SU-DHL-6 (cell line): Measurements from ENCODE around the gene SUPT4H1.

Source experiments
- H2AFZ ChIP-seq: fragments of 200-600 bp; sonication (generic); 2 replicates; pipeline ENCODE4 v1.6.1; 2014; ENCODE audit warnings: low read depth, mild to moderate bottlenecking, moderate library complexity, mixed read lengths, antibody characterized with exemption, low read length; ENCODE audit not compliant: severe bottlenecking
- H3F3A ChIP-seq: fragments of 200-600 bp; shearing (Covaris generic); 2 replicates; pipeline ENCODE4 v1.6.0; 2016; ENCODE audit warnings: antibody characterized with exemption, mild to moderate bottlenecking; ENCODE audit not compliant: insufficient read depth
- H3K27ac ChIP-seq: fragments of 200-600 bp; sonication (generic); 2 replicates; pipeline ENCODE4 v1.5.1; 2016; ENCODE audit warnings: low read depth, mild to moderate bottlenecking, low read length, moderate library complexity, mixed read lengths
- H3K27me3 ChIP-seq: fragments of 200-600 bp; sonication (generic), shearing (Covaris generic); 2 replicates; pipeline ENCODE4 v1.6.0; 2014; ENCODE audit warnings: mild to moderate bottlenecking, low read length
- H3K36me3 ChIP-seq: fragments of 200-600 bp; sonication (generic); 2 replicates; pipeline ENCODE4 v1.6.1; 2014; ENCODE audit warnings: mild to moderate bottlenecking, low read length, mixed read lengths
- H3K4me2 ChIP-seq: fragments of 300-600, 200-600 bp; shearing (Covaris generic), sonication (generic); 2 replicates; pipeline ENCODE4 v1.6.0; 2014; ENCODE audit warnings: low read length, low read depth, mild to moderate bottlenecking; ENCODE audit not compliant: poor library complexity, severe bottlenecking
- H3K4me3 ChIP-seq: fragments of 200-600 bp; sonication (generic); 2 replicates; pipeline ENCODE4 v1.5.1; 2014; ENCODE audit warnings: antibody characterized with exemption, low read length, mild to moderate bottlenecking, mixed read lengths; ENCODE audit not compliant: insufficient read depth, poor library complexity, severe bottlenecking
- H3K79me2 ChIP-seq: fragments of 200-600 bp; sonication (generic); 2 replicates; pipeline ENCODE4 v1.6.1; 2014; ENCODE audit warnings: mild to moderate bottlenecking, low read length, moderate library complexity; ENCODE audit not compliant: insufficient read depth
- H3K9ac ChIP-seq: fragments of 200-600 bp; sonication (generic); 2 replicates; pipeline ENCODE4 v1.7.0; 2014; ENCODE audit warnings: mild to moderate bottlenecking, low read length
- H3K9me2 ChIP-seq: fragments of 200-600 bp; sonication (generic); replicated peaks from 2 replicates; pipeline ENCODE4 v1.6.1; 2014; ENCODE audit warnings: low read length; ENCODE audit not compliant: insufficient read depth
- H3K9me3 ChIP-seq: fragments of 200-600 bp; sonication (generic); 2 replicates; pipeline ENCODE4 v1.6.1; 2014; ENCODE audit warnings: low read length, mixed read lengths; ENCODE audit not compliant: insufficient read depth
- H4K20me1 ChIP-seq: fragments of 200-600 bp; sonication (generic); 2 replicates; pipeline ENCODE4 v1.6.1; 2014; ENCODE audit warnings: low read depth, mild to moderate bottlenecking, antibody characterized with exemption, low read length, moderate library complexity, mixed read lengths
- EZH2phosphoT487 ChIP-seq: fragments of 200-600 bp; sonication (generic), shearing (Covaris generic); conservative IDR thresholded peaks from 2 replicates; pipeline ENCODE4 v1.6.1; 2018; ENCODE audit warnings: mild to moderate bottlenecking, antibody characterized with exemption, low read length, moderate library complexity, mixed read lengths
- TF ChIP-seq, protein P1 (sequence below): fragments of 200-600 bp; sonication (generic); IDR thresholded peaks from one replicate; pipeline ENCODE4 v1.5.1; 2017; ENCODE audit warnings: antibody characterized with exemption, mild to moderate bottlenecking, low read length, moderate library complexity; ENCODE audit not compliant: insufficient read depth, poor library complexity, severe bottlenecking

Gene SUPT4H1

GRCh38 chr17:58331815-58332777 lies 19.9 kb downstream of the SUPT4H1 start:
- H4K20me1 ChIP-seq, result no peaks in the 10 kb centered on the region
- H3K9me3 ChIP-seq, result no peaks in the 10 kb centered on the region
- H3K27me3 ChIP-seq, result no peaks in the 10 kb centered on the region
- peak overlapping the region; percentile 99 for H3K4me2 ChIP-seq
- peaks cover 20% of the 10 kb centered on the region for H3K36me3 ChIP-seq
- no peak overlapping the region for H2AFZ ChIP-seq
- H3F3A ChIP-seq, result peaks cover 91% of the 10 kb centered on the region
- H3K9me2 ChIP-seq, result no peaks in the 10 kb centered on the region
- peak overlapping the region; percentile 100 for H3K9ac ChIP-seq
- H3K79me2 ChIP-seq, result peaks cover 20% of the 10 kb centered on the region
- peak overlapping the region; percentile 97 for H3K27ac ChIP-seq
- TF ChIP-seq, protein P1, sequence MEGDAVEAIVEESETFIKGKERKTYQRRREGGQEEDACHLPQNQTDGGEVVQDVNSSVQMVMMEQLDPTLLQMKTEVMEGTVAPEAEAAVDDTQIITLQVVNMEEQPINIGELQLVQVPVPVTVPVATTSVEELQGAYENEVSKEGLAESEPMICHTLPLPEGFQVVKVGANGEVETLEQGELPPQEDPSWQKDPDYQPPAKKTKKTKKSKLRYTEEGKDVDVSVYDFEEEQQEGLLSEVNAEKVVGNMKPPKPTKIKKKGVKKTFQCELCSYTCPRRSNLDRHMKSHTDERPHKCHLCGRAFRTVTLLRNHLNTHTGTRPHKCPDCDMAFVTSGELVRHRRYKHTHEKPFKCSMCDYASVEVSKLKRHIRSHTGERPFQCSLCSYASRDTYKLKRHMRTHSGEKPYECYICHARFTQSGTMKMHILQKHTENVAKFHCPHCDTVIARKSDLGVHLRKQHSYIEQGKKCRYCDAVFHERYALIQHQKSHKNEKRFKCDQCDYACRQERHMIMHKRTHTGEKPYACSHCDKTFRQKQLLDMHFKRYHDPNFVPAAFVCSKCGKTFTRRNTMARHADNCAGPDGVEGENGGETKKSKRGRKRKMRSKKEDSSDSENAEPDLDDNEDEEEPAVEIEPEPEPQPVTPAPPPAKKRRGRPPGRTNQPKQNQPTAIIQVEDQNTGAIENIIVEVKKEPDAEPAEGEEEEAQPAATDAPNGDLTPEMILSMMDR, result no peak
- no peak for TF ChIP-seq EZH2phosphoT487
- peak overlapping the region; percentile 96 for H3K4me3 ChIP-seq

- no peaks in the 10 kb centered on the region for H4K20me1 ChIP-seq
- peaks cover 20% of the 10 kb centered on the region for H3K79me2 ChIP-seq
- H3K4me2 ChIP-seq, result peak overlapping the region; percentile 76
- no peaks in the 10 kb centered on the region for H3K9me3 ChIP-seq
- peak overlapping the region; percentile 96 for H3K4me3 ChIP-seq
- peak overlapping the region; percentile 100 for H3K9ac ChIP-seq
- H3K27me3 ChIP-seq, result no peaks in the 10 kb centered on the region
- H3F3A ChIP-seq, result peaks cover 85% of the 10 kb centered on the region
- no peak overlapping the region for H2AFZ ChIP-seq
- H3K9me2 ChIP-seq, result no peaks in the 10 kb centered on the region
- peaks cover 20% of the 10 kb centered on the region for H3K36me3 ChIP-seq
- TF ChIP-seq, protein P1, result no peak
- TF ChIP-seq EZH2phosphoT487, result no peak
- H3K27ac ChIP-seq, result peak overlapping the region; percentile 97
These were observed 20.8 kb downstream of the SUPT4H1 start for GRCh38 chr17:58330997-58331814.

GRCh38 chr17:58330538-58330996 lies 21.4 kb downstream of the SUPT4H1 start:
- H3K9ac ChIP-seq, result peak overlapping the region; percentile 100
- TF ChIP-seq, protein P1, result no peak
- TF ChIP-seq EZH2phosphoT487, result no peak
- H3K79me2 ChIP-seq, result peaks cover 20% of the 10 kb centered on the region
- H3K9me3 ChIP-seq, result no peaks in the 10 kb centered on the region
- peak overlapping the region; percentile 96 for H3K4me3 ChIP-seq
- no peak overlapping the region for H2AFZ ChIP-seq
- peaks cover 20% of the 10 kb centered on the region for H3K36me3 ChIP-seq
- peaks cover 80% of the 10 kb centered on the region for H3F3A ChIP-seq
- H3K27ac ChIP-seq, result peak overlapping the region; percentile 97
- H3K9me2 ChIP-seq, result no peaks in the 10 kb centered on the region
- H4K20me1 ChIP-seq, result no peaks in the 10 kb centered on the region
- H3K4me2 ChIP-seq, result peak overlapping the region; percentile 76
- H3K27me3 ChIP-seq, result no peaks in the 10 kb centered on the region
